Liver (tissue), 9 donors: ENCODE results near the gene REST. TPM values are rescaled to one million over a fixed set of nuclear protein-coding genes. Genes with fewer than 3 reads are reported as not detected.

ENCODE experiments used
- DNase-seq: peaks from one replicate; pipeline ENCODE4 v3.0.0-alpha.2; 2017; ENCODE audit warnings: low spot score
- H3K27ac ChIP-seq, 2 donors: one replicate each; pipeline ENCODE4 v1.7.0; 2013; ENCODE audit warnings: inconsistent platforms in 2 of 2, low read length in 2 of 2, control low read depth in 1 of 2, low read depth in 1 of 2, mild to moderate bottlenecking in 1 of 2
- H3K27me3 ChIP-seq, 4 donors: one replicate each; pipeline versions ENCODE4 v1.6.1 to v1.7.0; 2013; ENCODE audit warnings: low read length in 3 of 4, inconsistent platforms in 1 of 4, mild to moderate bottlenecking in 1 of 4, moderate library complexity in 1 of 4; ENCODE audit not compliant: control insufficient read depth in 4 of 4, insufficient read depth in 4 of 4
- H3K36me3 ChIP-seq, 4 donors: one replicate each; pipeline versions ENCODE4 v1.6.1 to v1.7.0; 2013; ENCODE audit warnings: low read length in 3 of 4, mild to moderate bottlenecking in 3 of 4, low read depth in 1 of 4, moderate library complexity in 1 of 4; ENCODE audit not compliant: control insufficient read depth in 4 of 4, insufficient read depth in 3 of 4
- H3K4me1 ChIP-seq, 4 donors: one replicate each; pipeline versions ENCODE4 v1.6.1 to v1.7.0; 2013; ENCODE audit warnings: low read length in 3 of 4, mild to moderate bottlenecking in 3 of 4, moderate library complexity in 1 of 4; ENCODE audit not compliant: control insufficient read depth in 4 of 4, insufficient read depth in 4 of 4
- H3K4me3 ChIP-seq, 3 donors: one replicate each; pipeline versions ENCODE4 v1.6.1 to v1.7.0; 2013; ENCODE audit warnings: low read length in 3 of 3, control low read depth in 1 of 3, low read depth in 1 of 3, mild to moderate bottlenecking in 1 of 3
- H3K9ac ChIP-seq, 2 donors: one replicate each; pipeline ENCODE4 v1.7.0; 2013; ENCODE audit warnings: low read length in 2 of 2, mild to moderate bottlenecking in 2 of 2, moderate library complexity in 2 of 2, control low read depth in 1 of 2, low read depth in 1 of 2
- H3K9me3 ChIP-seq, 4 donors: one replicate each; pipeline versions ENCODE4 v1.6.1 to v1.7.0; 2013; ENCODE audit warnings: low read length in 3 of 4; ENCODE audit not compliant: control insufficient read depth in 4 of 4
- ATF3 ChIP-seq: IDR thresholded peaks from 2 replicates; pipeline ENCODE4 v1.6.1; 2016; ENCODE audit warnings: antibody characterized with exemption
- CTCF ChIP-seq: fragments of 150-350 bp; IDR thresholded peaks from 2 replicates; pipeline ENCODE4 v1.5.1; 2017; ENCODE audit warnings: improper control_type of control experiment, low read depth, low read length; ENCODE audit not compliant: missing input control
- EGR1 ChIP-seq, 2 donors: IDR thresholded peaks; 2 replicates each; pipeline ENCODE4 v1.6.1; 2016 to 2018; ENCODE audit warnings: antibody characterized with exemption in 2 of 2, low read depth in 2 of 2
- FOXA1 ChIP-seq: IDR thresholded peaks from 2 replicates; pipeline ENCODE4 v1.6.1; 2016; ENCODE audit warnings: antibody characterized with exemption
- FOXA2 ChIP-seq: IDR thresholded peaks from 2 replicates; pipeline ENCODE4 v1.6.1; 2016; ENCODE audit warnings: antibody characterized with exemption
- GABPA ChIP-seq, 2 donors: IDR thresholded peaks in 1 of 2; conservative IDR thresholded peaks in 1 of 2; 2 replicates each; pipeline ENCODE4 v1.6.1; 2016; ENCODE audit warnings: antibody characterized with exemption in 2 of 2, mild to moderate bottlenecking in 1 of 2, moderate library complexity in 1 of 2
- HNF4A ChIP-seq, 2 donors: conservative IDR thresholded peaks; 2 replicates each; pipeline ENCODE4 v1.6.1; 2016; ENCODE audit warnings: antibody characterized with exemption in 2 of 2, mild to moderate bottlenecking in 2 of 2
- HNF4G ChIP-seq: IDR thresholded peaks from 2 replicates; pipeline ENCODE4 v1.6.1; 2016; ENCODE audit warnings: antibody characterized with exemption
- JUND ChIP-seq, 2 donors: IDR thresholded peaks; 2 replicates each; pipeline ENCODE4 v1.6.1; 2016; ENCODE audit warnings: antibody characterized with exemption in 2 of 2
- MAX ChIP-seq: IDR thresholded peaks from 2 replicates; pipeline ENCODE4 v1.6.1; 2016; ENCODE audit warnings: antibody characterized with exemption
- NR2F2 ChIP-seq: IDR thresholded peaks from 2 replicates; pipeline ENCODE4 v1.6.1; 2016; ENCODE audit warnings: antibody characterized with exemption
- RAD21 ChIP-seq, 2 donors: IDR thresholded peaks; 2 replicates each; pipeline ENCODE4 v1.6.1; 2016; ENCODE audit warnings: antibody characterized with exemption in 2 of 2, mild to moderate bottlenecking in 2 of 2
- REST ChIP-seq: IDR thresholded peaks from 2 replicates; pipeline ENCODE4 v1.6.1; 2016; ENCODE audit warnings: antibody characterized with exemption, mild to moderate bottlenecking
- RXRA ChIP-seq, 2 donors: IDR thresholded peaks; 2 replicates each; pipeline ENCODE4 v1.6.1; 2017 to 2018; ENCODE audit warnings: antibody characterized with exemption in 2 of 2, mild to moderate bottlenecking in 1 of 2
- SP1 ChIP-seq: IDR thresholded peaks from 2 replicates; pipeline ENCODE4 v1.6.1; 2018; ENCODE audit warnings: antibody characterized with exemption, mild to moderate bottlenecking
- TAF1 ChIP-seq: conservative IDR thresholded peaks from 2 replicates; pipeline ENCODE4 v1.6.1; 2016; ENCODE audit warnings: antibody characterized with exemption, mild to moderate bottlenecking
- YY1 ChIP-seq: IDR thresholded peaks from 2 replicates; pipeline ENCODE4 v1.6.1; 2016; ENCODE audit warnings: antibody characterized with exemption, mild to moderate bottlenecking
- ZBTB33 ChIP-seq: IDR thresholded peaks from 2 replicates; pipeline ENCODE4 v1.6.1; 2016; ENCODE audit warnings: antibody characterized with exemption
- WGBS: extraction: QIAGEN DNeasy Blood & Tissue Kit; methylation state at CpG from one replicate; pipeline ENCODE4 v1.1.7; 2013; 5-methylcytosine and 5-hydroxymethylcytosine counted together
- polyA plus RNA-seq, 2 donors: library from polyadenylated mRNA; stranded (reverse) in 1 of 2; unstranded in 1 of 2; fragments of 200-250 nt in 1 of 2; fragments of >200 nt in 1 of 2; fragmentation: Nextera tagmentation in 1 of 2; extraction: Ambion mirVana in 1 of 2; gene quantifications; one replicate each; pipeline versions ENCODE4 v1.2.1 to v1.2.3, GENCODE V29; 2013 to 2015
- total RNA-seq, 2 donors: library from RNA; depleted of rRNA; stranded (reverse); fragments of >200 nt; gene quantifications; one replicate each; pipeline ENCODE4 v1.2.3, GENCODE V29; 2014
- donor health status: healthy.
- donor health status: healthy.
- donor health status: healthy.
- donor health status: healthy.
- donor health status: healthy.

The REST gene
- total and polyA plus RNA-seq, 4 donors: 3.7 to 18.1 (median 12.4) TPM

- peaks cover 10 to 48% (median 44%) of the 10 kb centered on the region in 4 donors for H3K36me3 ChIP-seq
- peaks cover 0 to 11% (median 7%) of the 10 kb centered on the region in 4 donors for H3K9me3 ChIP-seq
- H3K27me3 ChIP-seq: no peaks in the 10 kb centered on the region
- no peak for TF ChIP-seq NR2F2
- no peak for TF ChIP-seq RXRA (IDR thresholded peaks at IDR 0.05)
- TF ChIP-seq HNF4G: no peak
- TF ChIP-seq CTCF: no peak
- TF ChIP-seq TAF1: no peak
- TF ChIP-seq FOXA2: no peak
- no peak for TF ChIP-seq HNF4A (conservative IDR thresholded peaks at IDR 0.05)
- TF ChIP-seq YY1: no peak
- TF ChIP-seq FOXA1: no peak
- no peak for TF ChIP-seq JUND (IDR thresholded peaks at IDR 0.05)
- TF ChIP-seq ZBTB33: no peak
- TF ChIP-seq ATF3: no peak
- TF ChIP-seq EGR1 (IDR thresholded peaks at IDR 0.05; ENCODE audit: low read depth in 2 of 2): no peak
- H3K27ac ChIP-seq: no peak overlapping the region
- 91% methylated on average over 2 of the region's 2 CpGs for WGBS
- H3K4me3 ChIP-seq: no peak overlapping the region
- no peak for DNase-seq
- H3K4me1 ChIP-seq: peaks cover 0 to 15% (median 11%) of the 10 kb centered on the region in 4 donors
- no peak overlapping the region for H3K9ac ChIP-seq
Measured at GRCh38 chr4:56971383-56971782, 63.7 kb downstream of the REST start.

GRCh38 chr4:56972389-56972788, 64.7 kb downstream of the REST start:
- Histone ChIP-seq H3K9me3 (peaks cover 0 to 11% (median 7%) of the 10 kb centered on the region in 4 donors), H3K9ac (no peak overlapping the region), H3K4me3 (no peak overlapping the region), H3K36me3 (peaks cover 10 to 40% (median 39%) of the 10 kb centered on the region in 4 donors), H3K4me1 (peaks cover 0 to 19% (median 13%) of the 10 kb centered on the region in 4 donors), H3K27ac (no peak overlapping the region), H3K27me3 (no peaks in the 10 kb centered on the region)
- TF ChIP-seq RXRA (IDR thresholded peaks at IDR 0.05) (no peak), FOXA1 (no peak), TAF1 (no peak), ATF3 (no peak), GABPA (IDR thresholded peaks at IDR 0.05 in 1 of 2, conservative IDR thresholded peaks at IDR 0.05 in 1 of 2) (no peak), EGR1 (IDR thresholded peaks at IDR 0.05; ENCODE audit: low read depth in 2 of 2) (no peak), NR2F2 (no peak), SP1 (no peak), MAX (no peak), HNF4A (conservative IDR thresholded peaks at IDR 0.05) (no peak), HNF4G (no peak), REST (no peak), JUND (IDR thresholded peaks at IDR 0.05) (no peak), RAD21 (IDR thresholded peaks at IDR 0.05) (no peak), YY1 (no peak), CTCF (no peak), ZBTB33 (no peak), FOXA2 (no peak)
- no peak for DNase-seq
- WGBS: 97% methylated on average over 2 of the region's 2 CpGs
